IMR-90 (cell line): ENCODE results near the gene PHPT1. TPM values are rescaled to one million over a fixed set of nuclear protein-coding genes. Genes with fewer than 3 reads are reported as not detected.

Experiments used
- ATAC-seq: fragments of 200-7000 bp; cut with Tn5 transposase; 2 replicates; pipeline ENCODE4 v1.9.1; 2020; ENCODE audit warnings: low read depth, mild to moderate bottlenecking, moderate library complexity
- BruUV-seq: library from RNA; stranded (reverse); fragments of 400-500 nt; replicated peaks from 2 replicates; lab custom pipeline; 2021; lab: Mats Ljungman, UMichigan
- CTCF ChIA-PET: fragments of 300-600 bp; formaldehyde crosslinking; extraction: SDS; loops from one replicate; lab custom pipeline; 2021; ENCODE audit warnings: antibody characterized with exemption; lab: Yijun Ruan, JAX
- POLR2A ChIA-PET: fragments of 300-600 bp; sonication (Branson Sonifier 250); formaldehyde crosslinking; loops from one replicate; lab custom pipeline; 2022; ENCODE audit warnings: antibody characterized with exemption; ENCODE audit not compliant: unreplicated experiment; lab: Charles Lee
- DNase-seq: peaks from one replicate; pipeline ENCODE4 v3.0.0; 2013
- H2AFZ ChIP-seq: replicated peaks from 2 replicates; pipeline ENCODE3; 2013; ENCODE audit warnings: low read length, mild to moderate bottlenecking; ENCODE audit not compliant: poor library complexity
- H2AK5ac ChIP-seq: 2 replicates; pipeline ENCODE4 v1.6.1; 2013; ENCODE audit warnings: low read depth, low read length, inconsistent platforms
- H2AK9ac ChIP-seq: replicated peaks from 2 replicates; pipeline ENCODE3; 2013; ENCODE audit warnings: mild to moderate bottlenecking, low read depth, low read length, moderate library complexity; ENCODE audit not compliant: poor library complexity
- H2BK120ac ChIP-seq: 2 replicates; pipeline ENCODE4 v1.6.1; 2013; ENCODE audit warnings: low read depth, low read length, inconsistent platforms
- H2BK15ac ChIP-seq: 3 replicates; pipeline ENCODE4 v1.6.1; 2013; ENCODE audit warnings: low read depth, low read length, inconsistent platforms
- H2BK20ac ChIP-seq: 2 replicates; pipeline ENCODE4 v1.6.1; 2013; ENCODE audit warnings: low read depth, mild to moderate bottlenecking, inconsistent platforms, low read length, moderate library complexity
- H2BK5ac ChIP-seq: 2 replicates; pipeline ENCODE4 v1.6.1; 2013; ENCODE audit warnings: mild to moderate bottlenecking, low read depth, low read length, inconsistent platforms; ENCODE audit not compliant: poor library complexity, severe bottlenecking
- H3K14ac ChIP-seq: replicated peaks from 2 replicates; pipeline ENCODE4 v1.6.1; 2013; ENCODE audit warnings: low read depth, low read length, inconsistent platforms
- H3K18ac ChIP-seq: 2 replicates; pipeline ENCODE4 v1.6.1; 2013; ENCODE audit warnings: low read depth, low read length, control low read depth
- H3K23ac ChIP-seq: 2 replicates; pipeline ENCODE4 v1.6.1; 2013; ENCODE audit warnings: low read depth, low read length, inconsistent platforms
- H3K27ac ChIP-seq: 2 replicates; pipeline ENCODE4 v1.5.1; 2013; ENCODE audit warnings: mild to moderate bottlenecking, control low read depth, low read length; ENCODE audit not compliant: insufficient read depth
- H3K27me3 ChIP-seq: 2 replicates; pipeline ENCODE4 v1.6.1; 2013; ENCODE audit warnings: low read length; ENCODE audit not compliant: control insufficient read depth, insufficient read depth
- H3K36me3 ChIP-seq: 2 replicates; pipeline ENCODE4 v1.6.1; 2013; ENCODE audit warnings: low read length, mixed read lengths; ENCODE audit not compliant: control insufficient read depth, insufficient read depth
- H3K4ac ChIP-seq: 2 replicates; pipeline ENCODE4 v1.6.1; 2013; ENCODE audit warnings: low read depth, low read length, inconsistent platforms
- H3K4me1 ChIP-seq: 2 replicates; pipeline ENCODE4 v1.6.1; 2013; ENCODE audit warnings: low read length, mixed read lengths; ENCODE audit not compliant: control insufficient read depth, insufficient read depth
- H3K4me2 ChIP-seq: 2 replicates; pipeline ENCODE4 v1.6.1; 2013; ENCODE audit warnings: low read depth, mild to moderate bottlenecking, control low read depth, low read length, moderate library complexity
- H3K4me3 ChIP-seq: 2 replicates; pipeline ENCODE4 v1.5.1; 2013; ENCODE audit warnings: low read depth, mild to moderate bottlenecking, control low read depth, low read length, moderate library complexity; ENCODE audit not compliant: insufficient read depth
- H3K56ac ChIP-seq: 2 replicates; pipeline ENCODE4 v1.6.1; 2013; ENCODE audit warnings: low read length, inconsistent platforms; ENCODE audit not compliant: insufficient read depth; ENCODE audit errors: extremely low read depth
- H3K79me1 ChIP-seq, 2 experiments: 2 replicates each; pipeline ENCODE4 v1.6.1; 2013; ENCODE audit warnings: low read length in 2 of 2, inconsistent platforms in 1 of 2, low read depth in 1 of 2
- H3K9ac ChIP-seq: 2 replicates; pipeline ENCODE4 v1.6.1; 2013; ENCODE audit warnings: low read depth, low read length, control low read depth
- H3K9me1 ChIP-seq: 2 replicates; pipeline ENCODE4 v1.6.1; 2013; ENCODE audit warnings: low read length, inconsistent platforms; ENCODE audit not compliant: insufficient read depth
- H3K9me3 ChIP-seq: 2 replicates; pipeline ENCODE4 v1.6.1; 2013; ENCODE audit warnings: low read length; ENCODE audit not compliant: control insufficient read depth, insufficient read depth
- H4K20me1 ChIP-seq: 2 replicates; pipeline ENCODE4 v1.6.1; 2013; ENCODE audit warnings: low read length, inconsistent platforms; ENCODE audit not compliant: insufficient read depth
- H4K5ac ChIP-seq: 2 replicates; pipeline ENCODE4 v1.6.1; 2013; ENCODE audit warnings: mild to moderate bottlenecking, low read depth, low read length, control low read depth
- H4K8ac ChIP-seq, 2 experiments: 2 replicates each; pipeline ENCODE4 v1.6.1; 2013; ENCODE audit warnings: low read depth in 2 of 2, low read length in 2 of 2, control low read depth in 1 of 2, inconsistent platforms in 1 of 2
- H4K91ac ChIP-seq: 2 replicates; pipeline ENCODE4 v1.6.1; 2013; ENCODE audit warnings: low read depth, low read length, inconsistent platforms; ENCODE audit not compliant: insufficient read depth
- CHD1 ChIP-seq: IDR thresholded peaks from 2 replicates; pipeline ENCODE4 v1.6.1; 2012; ENCODE audit warnings: low read depth, low read length, improper control_type of control experiment
- CTCF ChIP-seq: conservative IDR thresholded peaks from 2 replicates; pipeline ENCODE4 v1.5.1; 2012; ENCODE audit warnings: mild to moderate bottlenecking, low read depth, low read length, improper control_type of control experiment
- MAFK ChIP-seq: IDR thresholded peaks from 2 replicates; pipeline ENCODE4 v1.6.1; 2012; ENCODE audit warnings: low read depth, low read length, improper control_type of control experiment
- MAZ ChIP-seq: IDR thresholded peaks from 2 replicates; pipeline ENCODE4 v1.6.1; 2012; ENCODE audit warnings: low read depth, mild to moderate bottlenecking, low read length, improper control_type of control experiment, moderate library complexity, borderline replicate concordance
- MXI1 ChIP-seq: IDR thresholded peaks from 2 replicates; pipeline ENCODE4 v1.6.1; 2012; ENCODE audit warnings: low read depth, mild to moderate bottlenecking, low read length, moderate library complexity, borderline replicate concordance
- NFE2L2 ChIP-seq: fragments of 150-350 bp; IDR thresholded peaks from 2 replicates; pipeline ENCODE4 v1.6.1; 2016; ENCODE audit warnings: low read depth, mild to moderate bottlenecking, low read length
- POLR2A ChIP-seq: IDR thresholded peaks from 2 replicates; pipeline ENCODE4 v1.6.1; 2012; ENCODE audit warnings: mild to moderate bottlenecking, low read depth, low read length
- RAD21 ChIP-seq: IDR thresholded peaks from 2 replicates; pipeline ENCODE4 v1.6.1; 2012; ENCODE audit warnings: low read length, improper control_type of control experiment
- RCOR1 ChIP-seq: IDR thresholded peaks from 2 replicates; pipeline ENCODE4 v1.6.1; 2012; ENCODE audit warnings: mild to moderate bottlenecking, low read length, improper control_type of control experiment; ENCODE audit not compliant: insufficient replicate concordance
- USF2 ChIP-seq: fragments of 150-350 bp; IDR thresholded peaks from 2 replicates; pipeline ENCODE4 v1.6.1; 2017; ENCODE audit warnings: mild to moderate bottlenecking, antibody characterized with exemption, low read length, low read depth
- WGBS, 2 experiments: methylation state at CpG; one replicate each; pipeline versions ENCODE4 v1.1.5 to v1.1.7; 2013; ENCODE audit warnings: missing lambda C conversion rate in 2 of 2; ENCODE audit not compliant: insufficient read length in 1 of 2; ENCODE audit errors: extremely low coverage in 2 of 2; 5-methylcytosine and 5-hydroxymethylcytosine counted together
- dilution Hi-C: fragments of 300-500 bp; cut with HindIII; formaldehyde crosslinking; loops from one replicate; pipeline ENCODE4 v1.14.3; 2018; ENCODE audit warnings: low sequenced_read_pairs; ENCODE audit not compliant: unreplicated experiment
- in situ Hi-C: fragments of 300-500 bp; cut with MboI; formaldehyde crosslinking; loops from 3 replicates; pipeline ENCODE4 v1.14.3; 2019; ENCODE audit warnings: low sequenced_read_pairs, inconsistent platforms, mixed read lengths
- intact Hi-C: fragments of 100-400 bp; cut with micrococcal nuclease; formaldehyde crosslinking; loops from 2 replicates; pipeline ENCODE4 v1.10.0; 2022
- polyA plus RNA-seq, 3 experiments: library from polyadenylated mRNA; depleted of rRNA; stranded (reverse); fragments of >200 nt; gene quantifications; 2 replicates each; pipeline ENCODE4 v1.2.3, GENCODE V29; 2012; ENCODE audit warnings: low replicate concordance in 1 of 3
- total RNA-seq: library from RNA; depleted of rRNA; stranded (reverse); fragments of >200 nt; gene quantifications from 2 replicates; pipeline ENCODE4 v1.2.3, GENCODE V29; 2012
- TF ChIP-seq, protein P1 (sequence below): fragments of 150-350 bp; IDR thresholded peaks from 2 replicates; pipeline ENCODE4 v1.6.1; 2016; ENCODE audit warnings: low read depth, mild to moderate bottlenecking, low read length, moderate library complexity, borderline replicate concordance

PHPT1 gene
- total and polyA plus RNA-seq, 2 of the 4 experiments (the other 2 are of a cell fraction): 79.8 to 214 TPM

- in situ Hi-C loops: no loop called here
- H3K9me3 ChIP-seq: no peaks in the 10 kb centered on the region
- H3K36me3 ChIP-seq: peaks cover 14% of the 10 kb centered on the region
- H2BK20ac ChIP-seq: no peak overlapping the region
- peaks cover 9% of the 10 kb centered on the region for H3K4me1 ChIP-seq
- intact Hi-C loops: no loop called here
- H4K20me1 ChIP-seq: peaks cover 17% of the 10 kb centered on the region
- H2BK5ac ChIP-seq: no peak overlapping the region
- H3K4me2 ChIP-seq: no peak overlapping the region
- no peak for ATAC-seq
- no peak overlapping the region for H3K4me3 ChIP-seq
- peaks cover 2% of the 10 kb centered on the region; the same call in 1 of the 2 replicates for H3K27me3 ChIP-seq
- no peak overlapping the region for H3K9ac ChIP-seq
- dilution Hi-C loops: no loop called here
- BruUV-seq: no TSS peak
- H3K27ac ChIP-seq: no peak overlapping the region
- H2BK15ac ChIP-seq: no peak overlapping the region
- H4K91ac ChIP-seq: no peak overlapping the region
- no peak overlapping the region for H2BK120ac ChIP-seq
- no peak overlapping the region for H4K8ac ChIP-seq
- no peak overlapping the region for H3K18ac ChIP-seq
- H3K9me1 ChIP-seq: peaks cover 7% of the 10 kb centered on the region; the same call in 1 of the 2 replicates
- H2AK5ac ChIP-seq: no peak overlapping the region
- H3K4ac ChIP-seq: no peak overlapping the region
- CTCF ChIA-PET: no interaction called here
- H2AFZ ChIP-seq: no peak overlapping the region
- H4K5ac ChIP-seq: no peak overlapping the region
- H3K23ac ChIP-seq: no peak overlapping the region
- no peak overlapping the region for H3K14ac ChIP-seq
- no peak for DNase-seq
- TF ChIP-seq CTCF (no peak), NFE2L2 (no peak), CHD1 (no peak), POLR2A (no peak), MAZ (no peak), MAFK (no peak), RCOR1 (no peak), RAD21 (no peak), MXI1 (no peak), USF2 (no peak)
- TF ChIP-seq, protein P1, sequence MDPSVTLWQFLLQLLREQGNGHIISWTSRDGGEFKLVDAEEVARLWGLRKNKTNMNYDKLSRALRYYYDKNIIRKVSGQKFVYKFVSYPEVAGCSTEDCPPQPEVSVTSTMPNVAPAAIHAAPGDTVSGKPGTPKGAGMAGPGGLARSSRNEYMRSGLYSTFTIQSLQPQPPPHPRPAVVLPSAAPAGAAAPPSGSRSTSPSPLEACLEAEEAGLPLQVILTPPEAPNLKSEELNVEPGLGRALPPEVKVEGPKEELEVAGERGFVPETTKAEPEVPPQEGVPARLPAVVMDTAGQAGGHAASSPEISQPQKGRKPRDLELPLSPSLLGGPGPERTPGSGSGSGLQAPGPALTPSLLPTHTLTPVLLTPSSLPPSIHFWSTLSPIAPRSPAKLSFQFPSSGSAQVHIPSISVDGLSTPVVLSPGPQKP: no peak
- H2AK9ac ChIP-seq: no peak overlapping the region
- no peak overlapping the region for H3K56ac ChIP-seq
- 80% methylated on average over 1 of the region's 36 CpGs; no CpG with 5 or more reads in 1 of the 2 experiments for WGBS, 2 experiments
- H3K79me1 ChIP-seq: peaks cover 0 to 6% of the 10 kb centered on the region in 2 experiments; a peak in 1 of 4 replicates
- POLR2A ChIA-PET: no interaction called here
These were observed 9.7 kb upstream of the PHPT1 start for GRCh38 chr9:136839229-136840139.
